Activated T-cell treated with anti-CD3 and anti-CD28 coated beads for 4 hours (primary cell): ENCODE results near the gene DMXL1.

Experiments
- DNase-seq: peaks from one replicate; pipeline ENCODE4 v3.0.0-alpha.2; 2020

Gene DMXL1

DNA sequence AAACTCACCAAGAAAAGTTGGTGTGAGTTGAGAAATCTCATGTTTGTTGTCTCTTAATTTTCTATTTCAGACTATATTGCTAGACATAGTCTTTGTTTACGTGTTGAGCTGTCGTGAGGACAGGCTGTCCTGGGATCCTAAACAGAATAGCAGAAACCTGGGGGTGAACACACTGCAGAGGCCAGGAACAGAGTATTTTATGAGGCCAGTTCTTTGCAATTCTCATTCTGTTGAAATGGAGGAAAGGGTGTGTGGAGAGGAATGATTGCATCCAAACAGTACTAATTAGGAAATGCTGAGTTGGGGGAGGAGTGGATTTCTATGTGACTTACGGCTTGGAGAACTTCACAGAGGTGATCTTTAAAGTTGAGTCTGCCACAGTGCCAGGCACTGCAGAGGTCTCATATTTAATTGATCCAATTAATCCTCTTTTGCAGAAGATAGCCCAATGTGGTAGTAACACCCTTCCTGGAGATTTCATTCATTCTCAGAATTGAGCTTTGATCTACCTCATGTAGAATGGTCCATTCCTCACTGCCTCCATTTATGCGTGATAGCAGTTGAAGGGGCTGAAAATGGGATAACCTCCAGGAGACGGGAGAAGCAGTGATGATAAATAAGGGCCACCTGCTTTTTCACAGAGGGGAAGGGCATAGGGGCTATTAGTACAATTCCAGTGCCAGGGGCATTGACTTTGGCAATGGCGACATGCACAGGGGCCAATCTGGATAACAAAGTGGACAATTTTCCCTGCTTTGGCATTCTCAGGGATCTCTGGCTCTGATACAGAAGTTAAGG lies 200.3 kb downstream of the DMXL1 start:
- no peak for DNase-seq

DNA sequence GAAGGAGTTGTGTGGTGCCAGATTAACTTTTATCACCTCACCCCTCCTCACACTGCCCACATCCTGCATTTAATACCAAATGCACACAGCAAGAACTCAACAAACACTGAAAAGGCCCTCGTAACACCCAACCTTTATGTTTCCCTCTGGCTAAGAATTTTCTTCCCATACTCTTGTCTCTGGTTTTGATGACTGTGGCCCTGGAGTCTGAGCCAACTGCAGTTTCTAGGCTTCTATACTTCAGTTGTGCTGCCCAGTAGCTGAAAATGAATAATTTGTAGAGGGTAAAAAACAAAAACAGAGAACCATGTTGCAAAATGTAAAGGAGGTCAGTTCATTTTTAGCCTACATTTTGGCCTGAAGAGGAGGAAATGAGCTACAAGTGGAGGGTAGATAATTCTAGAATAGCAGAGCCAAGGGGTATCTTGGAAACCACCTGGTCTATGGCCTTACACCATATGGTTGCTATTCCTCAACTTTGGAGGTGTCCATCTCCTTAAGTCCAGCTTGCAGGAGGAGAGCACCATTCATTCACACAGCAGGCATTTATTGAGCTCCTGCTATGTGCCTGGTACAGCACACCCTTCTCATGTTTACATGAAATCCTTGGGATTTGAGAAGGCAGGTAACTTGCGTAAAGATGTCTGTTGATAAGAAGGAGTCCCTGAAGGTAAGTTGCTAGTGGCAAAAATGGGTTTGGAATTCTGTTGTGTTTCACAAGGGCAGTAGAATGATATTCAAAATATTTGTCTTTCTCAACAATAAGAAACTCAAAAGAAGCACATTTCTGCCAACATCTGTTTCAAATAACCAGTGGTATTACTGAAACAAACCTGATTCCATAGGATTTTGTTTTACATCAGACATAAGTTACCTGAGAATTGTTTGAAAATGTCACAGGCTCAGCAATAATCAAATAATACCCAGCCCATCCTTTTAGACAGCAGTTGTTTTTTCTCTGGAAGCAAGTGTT lies 201.2 kb downstream of the DMXL1 start:
- DNase-seq: no peak

DNA sequence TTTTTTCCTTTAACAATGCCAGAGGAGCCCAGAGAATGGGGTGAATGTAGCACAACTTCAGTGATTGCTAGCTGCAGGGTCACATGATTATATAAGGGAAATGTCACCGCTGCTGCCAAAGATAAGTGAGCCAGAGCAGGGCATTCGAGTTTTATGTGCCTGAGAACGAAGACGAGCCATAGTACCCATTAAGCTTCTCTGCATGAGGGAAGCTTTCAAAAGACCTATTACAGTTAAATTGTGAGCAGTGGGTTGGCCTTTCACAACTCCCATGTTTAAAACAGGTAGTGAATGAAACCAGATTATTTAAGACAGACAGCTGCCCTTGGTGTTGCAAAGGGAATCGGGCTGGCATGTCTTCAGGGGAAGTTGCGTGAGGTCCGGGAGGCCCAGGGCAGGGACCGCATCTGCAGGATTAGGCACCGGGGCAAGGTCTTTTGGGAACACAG lies 202.5 kb downstream of the DMXL1 start:
- DNase-seq: no peak

DNA sequence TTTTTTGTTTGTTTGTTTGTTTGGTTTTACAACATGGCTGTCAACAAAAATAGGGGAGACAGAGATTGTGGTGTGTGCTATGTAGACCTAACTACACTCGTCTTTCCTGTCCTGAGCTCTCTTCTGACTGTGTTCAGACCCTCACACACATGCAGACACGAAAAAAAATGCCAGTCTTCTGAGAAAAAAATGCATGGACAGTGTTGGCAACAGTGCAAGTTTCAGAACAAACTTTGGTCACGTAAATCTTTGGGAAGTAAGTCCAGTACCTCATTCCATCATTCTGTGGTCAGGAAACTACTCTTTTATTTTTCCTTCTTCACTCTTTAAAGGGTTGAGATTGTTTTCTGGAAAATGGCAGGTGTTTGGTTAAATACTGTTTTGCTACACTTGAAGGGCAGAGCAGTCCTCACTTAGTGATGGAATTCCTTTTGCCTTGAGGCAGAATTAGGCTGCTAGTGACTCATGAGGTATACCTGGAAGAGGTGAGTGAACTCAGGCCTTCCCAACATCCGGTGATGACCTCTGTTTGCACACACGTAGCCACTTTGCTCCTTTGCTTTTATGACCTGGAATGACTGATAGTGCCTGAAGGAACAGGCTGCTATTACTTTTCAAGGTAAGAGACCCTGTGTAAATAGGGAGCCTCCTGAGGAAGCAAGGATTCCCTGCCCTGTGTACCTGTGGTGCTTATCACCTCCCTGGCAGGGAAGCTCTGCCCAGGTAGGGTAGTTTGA lies 203.3 kb downstream of the DMXL1 start:
- DNase-seq: no peak

DNA sequence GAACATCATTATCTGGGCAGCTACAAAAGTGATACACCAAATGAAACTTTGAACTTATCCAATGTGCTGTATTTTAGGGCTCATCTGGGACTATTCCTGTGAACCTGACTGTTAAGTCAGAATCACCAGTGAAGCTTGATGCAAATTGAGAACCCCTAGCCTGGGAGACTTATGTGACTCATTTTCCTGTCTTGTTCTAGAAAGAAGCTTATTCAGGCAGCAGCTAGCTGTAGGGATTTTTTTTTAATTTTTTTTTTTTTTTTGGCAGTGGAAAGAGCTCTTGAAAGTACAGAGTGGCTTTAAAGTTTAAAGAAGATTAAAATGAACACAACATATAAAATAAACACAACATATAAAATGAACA lies 203.9 kb downstream of the DMXL1 start:
- no peak for DNase-seq

DNA sequence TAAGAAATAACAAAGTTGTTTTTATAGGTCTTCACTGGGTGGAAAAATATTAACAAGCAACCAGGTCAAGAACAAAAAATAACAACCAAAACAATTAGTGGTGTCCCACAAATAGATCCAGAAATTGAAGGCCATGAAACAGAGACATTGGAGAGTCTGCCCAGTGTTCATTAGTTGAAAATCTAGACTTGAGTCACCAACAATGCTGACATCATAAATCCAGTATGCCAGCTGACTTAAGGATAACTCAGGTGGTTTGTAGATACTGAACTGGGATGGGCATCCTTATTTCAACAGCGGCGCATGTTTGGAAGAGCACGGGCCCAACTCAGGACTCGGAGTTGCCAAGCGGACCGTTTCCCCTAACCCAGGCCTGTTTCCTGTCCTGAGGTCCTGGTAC lies 204.3 kb downstream of the DMXL1 start:
- no peak for DNase-seq

DNA sequence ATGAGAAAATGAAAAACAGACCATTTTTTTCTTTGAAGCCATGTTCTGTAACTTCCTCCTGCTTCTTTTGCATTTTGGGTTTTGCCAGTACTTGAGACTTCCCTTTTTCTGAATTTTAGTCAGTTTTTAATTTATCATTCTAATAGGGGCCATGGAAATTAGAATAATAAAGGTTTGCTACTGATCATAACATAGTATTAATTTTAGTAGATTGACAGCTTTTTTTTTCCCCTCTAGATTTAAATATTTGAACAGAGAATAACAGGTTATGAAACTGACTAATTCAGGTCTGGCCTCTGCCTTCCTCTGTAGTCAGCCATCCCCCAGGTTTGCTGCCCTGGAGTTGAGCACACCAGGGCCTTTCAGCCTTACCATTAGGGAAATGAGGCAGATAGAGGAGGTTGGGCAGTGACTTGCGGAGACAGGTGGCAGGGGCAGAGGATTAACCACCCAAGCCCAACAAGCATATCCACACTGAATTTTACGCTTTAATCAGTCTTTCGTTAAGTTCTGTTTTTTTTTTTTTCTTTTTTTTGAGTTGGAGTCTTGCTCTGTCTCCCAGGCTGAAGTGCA lies 204.8 kb downstream of the DMXL1 start:
- no peak for DNase-seq

DNA sequence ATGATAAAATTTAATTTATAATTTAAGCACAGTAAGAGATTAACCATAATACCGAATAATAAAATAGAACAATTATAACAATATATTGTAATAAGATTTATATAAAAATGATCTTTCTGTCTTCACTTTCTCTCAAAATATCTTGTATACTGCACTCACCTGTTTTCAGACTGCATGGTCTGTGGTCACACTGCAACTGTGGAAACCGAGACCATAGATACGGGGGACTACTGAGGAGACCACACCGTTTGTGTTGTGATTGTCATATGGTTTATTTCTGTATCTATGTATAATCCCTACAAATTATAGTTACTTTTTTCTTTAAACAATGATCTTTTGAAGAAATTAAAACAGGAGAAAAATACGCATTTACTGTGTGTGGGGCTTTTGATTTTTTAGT lies 206.1 kb downstream of the DMXL1 start:
- DNase-seq: no peak

DNA sequence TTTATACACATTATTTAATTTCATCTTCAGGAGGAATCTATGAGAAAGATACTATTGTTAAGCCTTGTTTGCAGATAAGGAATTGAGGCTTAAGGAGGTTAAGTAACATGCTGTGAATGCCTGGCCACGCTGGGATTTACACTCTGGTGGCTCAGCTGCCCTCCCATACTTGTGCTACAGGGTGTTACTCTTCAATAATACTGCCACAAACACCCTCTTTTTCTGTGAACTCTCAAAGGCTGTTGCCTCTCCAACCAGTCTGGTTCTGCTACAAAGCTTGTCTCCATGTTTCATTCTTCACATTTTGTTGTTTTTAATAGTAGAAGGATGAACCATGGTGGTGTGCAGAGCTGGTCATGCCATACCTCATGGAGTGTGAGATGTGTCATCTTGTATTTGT lies 208.2 kb downstream of the DMXL1 start:
- no peak for DNase-seq

DNA sequence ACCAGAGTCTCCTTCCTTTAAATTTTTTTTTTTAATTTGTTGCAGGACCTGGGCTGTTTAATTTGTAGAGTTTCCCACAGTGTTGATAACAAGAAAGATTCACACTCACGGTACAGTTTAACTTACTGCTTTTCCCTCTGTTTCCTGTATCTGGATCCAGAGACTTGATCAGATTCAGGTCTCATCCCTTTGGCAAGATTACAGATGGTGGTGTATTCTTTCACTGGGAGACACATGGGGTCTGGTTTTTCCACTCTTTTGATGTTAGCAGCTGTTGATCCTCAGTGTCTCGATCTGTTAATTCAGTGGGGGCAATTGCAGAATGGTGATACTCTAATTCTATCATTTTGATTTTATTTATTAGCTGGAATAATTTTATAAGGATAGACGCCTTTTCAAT lies 209.5 kb downstream of the DMXL1 start:
- no peak for DNase-seq

DNA sequence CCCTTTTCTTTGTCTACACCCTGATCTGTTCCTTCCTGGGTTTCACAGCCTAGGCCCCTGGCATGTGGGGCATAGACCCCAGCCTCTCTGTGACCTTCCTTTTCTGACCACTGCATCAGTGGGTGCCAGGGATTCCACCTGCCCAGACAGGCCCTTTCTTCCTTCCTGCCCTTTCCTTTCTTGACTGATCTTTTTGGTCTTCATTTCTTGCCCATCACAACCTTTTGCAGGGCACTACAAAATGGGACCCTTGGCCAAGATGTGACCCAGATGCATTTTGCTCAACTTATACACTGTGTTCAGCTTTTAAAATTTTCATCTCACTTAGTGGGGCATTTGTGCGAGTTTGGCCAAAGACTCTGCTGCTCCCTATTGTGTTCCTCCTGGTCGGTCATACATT lies 211.7 kb downstream of the DMXL1 start:
- no peak for DNase-seq

DNA sequence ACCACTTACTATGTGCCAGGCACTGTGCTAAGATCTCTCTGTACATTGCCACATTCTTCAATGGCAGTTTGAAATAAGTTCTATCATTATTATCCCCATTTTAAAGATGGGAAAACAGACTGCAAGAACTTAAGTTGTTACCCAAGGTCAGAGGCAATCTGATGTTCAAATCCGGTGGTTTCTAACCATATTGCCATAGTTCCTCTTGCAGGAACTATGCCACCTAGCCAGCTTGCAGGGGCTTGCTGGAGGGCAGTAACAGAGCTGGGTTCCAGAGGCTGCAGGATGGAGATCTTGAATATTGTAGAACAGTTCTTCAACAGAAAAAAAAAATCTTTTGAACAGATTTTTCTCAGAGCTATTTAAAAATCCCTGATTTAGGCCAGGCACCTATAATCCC lies 213.1 kb downstream of the DMXL1 start:
- no peak for DNase-seq

DNA sequence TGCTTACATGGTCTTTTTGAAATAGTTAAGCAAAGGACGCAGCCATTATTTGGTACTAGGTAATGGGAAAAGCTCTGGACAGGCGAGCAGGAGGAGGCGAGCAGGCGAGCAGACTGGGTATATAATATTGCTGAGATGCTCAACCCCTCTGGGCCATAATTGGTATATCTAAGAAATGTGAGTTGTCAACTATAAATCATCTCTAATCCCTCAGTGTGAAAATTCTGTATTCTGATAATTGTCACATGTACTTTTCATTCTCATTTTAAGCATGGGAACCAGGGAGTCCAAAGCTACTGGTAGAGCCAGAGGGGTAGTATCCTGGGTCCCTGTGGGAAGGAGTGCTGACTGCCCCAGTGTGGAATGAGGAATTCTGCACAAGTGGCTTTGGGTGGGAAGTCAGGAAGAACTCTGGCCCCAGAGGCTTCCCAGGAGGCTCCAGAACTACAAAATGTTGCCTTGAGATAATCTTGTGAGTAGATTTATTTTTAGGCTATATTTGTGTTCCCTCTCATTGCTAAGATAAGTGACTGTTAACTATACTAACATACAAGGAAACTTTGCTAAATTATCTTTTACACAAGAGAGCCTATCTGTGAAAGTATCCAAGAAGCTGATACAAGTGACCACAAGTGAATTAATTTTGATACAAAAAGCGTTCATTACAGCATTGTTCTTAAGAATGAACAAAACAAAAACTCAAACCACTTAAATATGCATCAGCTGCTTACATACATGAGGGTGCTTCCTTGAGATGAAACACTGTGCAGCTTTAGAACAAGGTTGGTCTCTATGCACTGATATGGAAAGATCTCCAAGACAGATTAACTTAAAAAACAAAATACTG lies 214.4 kb downstream of the DMXL1 start:
- DNase-seq: no peak

DNA sequence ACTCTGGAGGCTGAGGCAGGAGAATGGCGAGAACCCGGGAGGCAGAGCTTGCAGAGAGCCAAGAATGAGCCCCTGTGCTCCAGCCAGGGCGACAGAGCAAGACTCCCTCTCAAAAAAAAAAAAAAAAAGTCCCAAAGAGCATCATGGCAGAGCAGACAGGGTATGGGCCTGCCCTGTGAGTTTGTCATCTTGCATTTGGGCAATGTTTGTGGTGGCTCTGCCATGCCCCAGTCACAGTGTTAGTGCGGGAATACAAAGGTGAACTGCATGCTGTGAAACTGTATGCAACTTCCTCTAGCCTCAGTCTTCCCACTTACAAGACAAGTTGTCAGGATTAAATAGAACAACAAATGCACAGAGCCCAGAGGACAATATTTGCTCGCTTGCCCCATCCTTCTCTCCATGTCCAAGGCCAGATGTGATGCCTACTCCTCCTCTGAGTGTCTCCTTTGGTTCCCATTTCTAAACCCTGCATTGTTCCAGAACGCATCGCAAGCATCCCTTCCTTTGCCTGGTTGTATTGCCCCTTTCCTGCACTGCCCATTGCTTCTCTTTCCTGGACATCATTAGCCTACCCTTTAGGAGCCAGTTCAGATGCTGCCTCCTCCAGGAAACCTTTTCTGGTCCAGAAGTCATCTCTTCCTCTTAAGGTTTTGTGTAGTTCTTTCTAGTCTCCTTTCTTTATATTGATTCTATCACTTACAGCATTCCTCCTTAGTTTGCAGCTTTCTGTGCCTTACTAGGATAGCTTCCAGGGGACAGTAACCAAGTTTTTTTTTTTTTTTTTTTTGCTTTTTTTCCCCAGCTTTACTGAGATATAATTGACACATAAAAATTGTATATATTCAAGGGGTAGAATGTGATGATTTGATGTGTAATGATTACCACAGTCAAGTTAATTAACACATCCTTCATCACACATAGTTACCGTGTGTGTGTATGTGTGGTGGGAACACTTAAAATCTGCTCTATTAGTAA lies 215.9 kb downstream of the DMXL1 start:
- no peak for DNase-seq

DNA sequence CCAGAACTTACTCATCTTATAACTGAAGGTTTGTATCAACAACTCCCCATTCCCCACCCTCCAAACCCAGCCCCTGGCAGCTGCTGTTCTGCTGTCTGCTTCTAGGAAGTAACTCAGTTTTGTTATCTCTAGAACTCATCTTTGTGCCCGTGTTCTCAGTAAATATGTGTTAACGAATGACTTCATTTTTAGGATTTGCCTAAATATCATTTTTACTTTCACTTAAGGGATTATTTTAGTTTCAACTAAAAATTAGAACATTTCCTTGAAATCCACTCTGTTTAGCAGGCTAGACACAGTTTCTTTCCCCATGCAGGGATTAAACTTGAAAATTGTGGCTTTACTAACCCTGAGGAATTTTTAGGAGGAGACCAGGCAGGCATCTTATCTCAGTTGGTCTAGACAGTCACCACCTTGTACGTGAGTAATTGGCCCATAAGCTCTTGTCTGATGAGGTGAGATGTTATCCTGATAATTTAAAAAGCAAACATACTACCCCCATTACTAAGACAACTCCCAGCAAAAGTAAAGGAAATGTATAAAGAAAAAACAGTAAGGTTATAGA lies 216.7 kb downstream of the DMXL1 start:
- DNase-seq: no peak

DNA sequence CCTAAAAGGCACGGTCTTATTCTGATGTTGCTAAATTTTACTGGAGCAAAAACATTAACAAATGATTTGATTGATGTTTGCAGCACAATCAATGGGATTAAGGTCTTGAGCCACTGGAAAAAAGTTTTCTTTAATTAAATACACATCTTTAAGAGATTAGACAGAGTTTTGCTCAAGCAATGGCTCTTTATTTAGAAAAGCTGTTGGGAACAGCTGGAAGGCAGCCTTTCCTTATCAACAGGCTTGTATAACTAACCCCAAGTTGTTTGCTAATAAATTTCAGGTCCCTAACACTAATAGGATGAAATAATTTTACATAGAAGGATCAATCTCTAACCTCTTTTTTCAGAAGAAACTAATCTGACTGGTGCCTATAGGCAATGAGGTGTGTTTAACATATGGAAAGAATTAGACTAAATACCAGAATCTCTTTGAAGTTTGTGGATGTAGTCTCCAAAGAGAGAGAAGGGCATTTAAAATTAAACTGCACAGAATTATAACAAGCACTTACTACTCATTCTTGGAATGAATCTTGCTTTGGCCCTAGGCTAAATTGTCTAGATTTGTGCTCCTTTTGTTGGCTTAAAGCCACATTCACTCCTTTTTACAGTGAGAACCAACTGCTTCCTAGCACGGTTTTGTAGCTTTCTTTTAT lies 217.6 kb downstream of the DMXL1 start:
- no peak for DNase-seq

DNA sequence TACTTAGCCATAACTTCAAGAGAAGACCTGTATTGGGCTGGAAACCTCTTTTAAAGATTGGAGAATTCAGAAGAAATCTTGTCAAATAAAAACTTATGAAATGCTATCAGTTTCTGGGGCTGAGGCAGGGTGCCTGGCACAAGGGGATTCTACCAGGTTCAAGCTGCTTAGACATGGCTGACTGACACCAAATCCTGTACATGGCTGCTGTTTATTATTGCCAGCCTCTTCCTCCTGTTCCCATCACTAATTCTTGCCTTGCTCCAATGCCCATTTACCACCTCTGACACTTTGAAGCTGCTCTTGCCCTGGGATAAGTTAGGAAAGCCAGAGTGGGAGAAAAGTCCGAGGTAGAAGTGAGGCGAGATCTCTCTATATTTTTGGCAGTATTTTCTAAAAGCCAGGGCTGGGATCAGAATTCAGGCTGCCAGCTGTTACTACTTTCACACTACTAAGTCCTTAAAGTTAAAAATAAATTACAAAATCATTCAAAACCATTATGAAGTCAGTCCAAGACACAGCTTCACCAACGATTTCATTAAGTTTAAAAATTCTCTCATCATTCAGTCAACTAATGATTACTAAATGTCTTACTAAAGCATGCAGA lies 218.7 kb downstream of the DMXL1 start:
- DNase-seq: no peak

DNA sequence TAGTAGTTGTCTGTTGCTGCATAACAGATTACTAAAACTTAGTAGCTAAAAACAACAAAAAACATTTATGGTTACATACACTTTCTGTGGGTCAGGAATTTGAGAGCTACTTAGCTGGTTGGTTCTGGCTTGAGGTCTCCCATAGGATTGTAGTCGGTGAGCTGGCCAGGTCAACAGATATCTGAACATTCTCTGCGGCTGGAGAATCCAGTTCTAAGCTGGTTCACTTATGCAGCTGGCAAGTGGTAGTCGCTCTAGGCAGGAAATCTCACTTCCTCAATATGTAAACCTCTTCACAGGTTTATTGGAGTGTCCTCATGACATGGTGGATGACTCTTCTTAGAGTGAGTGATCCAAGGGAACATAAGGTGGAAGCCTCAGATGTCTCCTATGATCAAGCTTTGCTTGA lies 219.3 kb downstream of the DMXL1 start:
- DNase-seq: no peak

DNA sequence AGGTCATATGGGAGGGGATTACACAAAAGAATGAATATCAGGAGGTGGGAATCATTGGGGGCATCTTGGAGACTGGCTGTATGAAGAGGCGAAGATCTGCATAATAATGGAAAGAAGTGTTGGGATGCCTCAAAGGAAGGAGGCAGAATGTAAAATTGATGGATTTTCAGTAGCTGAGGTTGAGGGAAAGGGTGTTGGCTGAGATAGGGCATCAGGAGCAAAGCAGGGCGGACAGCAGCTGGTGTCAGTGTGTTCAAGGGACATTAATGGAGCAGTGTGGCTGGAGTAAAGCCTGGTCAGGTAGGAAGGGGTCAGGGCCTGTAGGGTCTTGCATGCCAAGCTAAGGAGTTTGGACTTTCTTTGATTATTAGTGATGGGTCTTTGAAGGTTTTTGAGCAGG lies 219.7 kb downstream of the DMXL1 start:
- DNase-seq: no peak
